ENCODE results near the gene HSD11B1.

Gene HSD11B1

DNA sequence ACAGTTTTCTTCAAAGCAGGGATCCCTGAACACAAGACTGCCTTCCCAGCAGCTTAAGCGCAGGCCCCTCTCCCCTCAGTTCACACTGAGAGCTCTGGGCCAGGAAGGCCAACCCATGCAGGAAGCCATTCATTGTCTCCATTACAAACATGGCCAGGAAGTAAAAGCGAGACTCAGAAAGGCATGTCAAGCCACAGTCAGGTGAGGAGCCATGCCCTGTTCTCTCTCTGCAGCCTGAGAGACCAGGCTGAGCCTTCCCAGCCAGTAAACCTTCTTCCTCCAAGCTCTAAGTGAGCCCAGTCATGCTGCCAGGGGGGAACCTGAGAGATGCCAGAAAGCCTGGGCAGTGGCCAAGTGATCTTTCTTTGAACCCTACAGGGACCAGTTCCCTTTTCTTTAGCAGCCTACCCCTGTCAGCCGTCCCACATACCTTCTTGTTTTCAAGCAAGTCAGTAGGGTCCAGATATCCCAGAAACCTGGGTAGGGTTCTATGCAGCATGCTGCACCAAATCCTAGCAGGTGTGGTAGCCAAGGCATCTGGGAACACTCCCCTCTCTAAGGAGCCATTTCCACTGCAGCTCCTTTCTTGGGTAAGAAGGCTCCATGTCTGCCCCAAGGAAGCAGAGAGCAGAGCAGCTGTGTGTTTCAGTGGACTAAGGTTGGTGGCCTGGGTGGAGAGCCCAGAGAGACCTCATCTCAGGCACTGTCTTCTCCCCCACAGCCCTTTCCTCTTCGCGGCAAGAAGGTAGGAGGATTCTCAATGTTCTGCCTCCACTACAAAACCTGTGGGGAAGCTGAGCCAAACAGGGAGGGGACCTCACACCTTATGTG is 52.2 kb downstream of the HSD11B1 start:
- DNase-seq: peak in 1 of 2 experiments; percentile 36

DNA sequence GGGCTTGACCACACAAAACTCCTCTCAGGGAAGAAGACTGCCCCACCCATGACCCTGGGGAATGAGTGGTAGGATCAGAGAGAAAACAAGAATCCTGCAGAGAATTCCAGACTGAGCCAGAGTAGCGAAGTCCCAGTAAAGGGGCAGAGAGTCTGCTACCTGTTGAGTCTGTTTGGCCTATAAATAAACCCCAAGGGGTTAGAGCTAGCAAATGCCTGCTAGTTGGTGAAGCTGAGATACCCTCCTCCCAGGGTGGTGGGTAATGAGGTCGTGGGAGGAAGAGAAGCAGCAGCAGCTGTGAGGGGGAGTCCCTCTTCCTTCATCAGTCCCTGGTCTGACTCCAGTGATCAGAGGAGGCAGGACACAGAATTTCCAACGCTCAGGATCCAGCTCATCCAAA is 53.8 kb downstream of the HSD11B1 start:
- peak in 1 of 2 experiments; percentile 21 for DNase-seq

DNA sequence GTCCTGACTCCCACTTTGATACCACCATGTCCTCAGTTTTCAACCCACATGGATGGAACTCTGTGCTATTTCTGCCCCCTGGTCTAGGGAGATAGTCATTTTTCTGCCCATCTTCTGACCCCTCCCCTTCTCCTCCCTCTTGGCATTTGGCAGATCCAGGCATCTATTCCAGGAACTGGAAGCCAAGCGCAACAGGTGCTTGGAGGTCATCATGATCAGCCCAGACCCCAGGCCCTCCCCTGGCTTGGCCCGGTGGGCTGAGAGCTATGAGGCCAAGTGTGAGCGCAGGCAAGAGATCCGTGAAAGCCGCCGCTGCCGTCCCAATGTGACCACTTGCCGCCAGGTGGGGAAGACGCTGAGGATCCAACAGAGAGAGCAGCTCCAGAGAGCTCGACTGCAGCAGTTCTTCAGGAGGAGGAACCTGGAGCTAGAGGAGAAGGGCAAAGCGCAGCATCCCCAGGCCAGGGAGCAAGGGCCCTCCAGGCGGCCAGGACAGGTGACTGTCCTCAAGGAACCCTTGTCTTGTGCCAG is 55.2 kb downstream of the HSD11B1 start:
- no peak for DNase-seq

DNA sequence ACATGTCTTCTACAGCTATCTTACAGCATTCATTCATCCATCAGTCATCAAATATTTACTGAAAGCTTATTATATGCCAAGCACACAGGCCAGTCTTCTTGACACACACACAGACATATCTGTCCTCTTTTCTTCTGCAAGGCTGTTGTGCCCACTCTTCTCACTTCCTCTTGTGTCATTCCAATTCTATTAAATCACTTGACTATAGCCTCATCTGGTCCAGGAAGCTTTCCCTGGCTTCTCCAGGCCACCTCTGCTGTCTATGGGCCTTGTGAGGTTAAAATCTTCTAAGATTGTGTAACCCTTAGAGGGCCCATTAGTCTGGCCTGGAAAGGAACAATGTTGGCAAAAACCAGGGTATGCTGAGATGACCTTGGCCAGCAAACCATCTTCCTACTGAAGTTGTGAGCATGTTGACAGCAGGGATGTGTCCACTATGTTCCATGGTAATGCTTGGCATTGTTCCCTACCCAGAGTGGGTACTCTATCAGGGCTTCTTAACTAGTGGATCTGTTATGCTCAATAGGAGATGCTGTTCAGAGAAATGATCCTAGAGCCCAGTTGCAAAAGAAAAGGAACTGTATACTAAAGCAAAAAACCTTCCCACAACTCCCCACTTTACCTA is 56.5 kb downstream of the HSD11B1 start:
- DNase-seq: no peak

DNA sequence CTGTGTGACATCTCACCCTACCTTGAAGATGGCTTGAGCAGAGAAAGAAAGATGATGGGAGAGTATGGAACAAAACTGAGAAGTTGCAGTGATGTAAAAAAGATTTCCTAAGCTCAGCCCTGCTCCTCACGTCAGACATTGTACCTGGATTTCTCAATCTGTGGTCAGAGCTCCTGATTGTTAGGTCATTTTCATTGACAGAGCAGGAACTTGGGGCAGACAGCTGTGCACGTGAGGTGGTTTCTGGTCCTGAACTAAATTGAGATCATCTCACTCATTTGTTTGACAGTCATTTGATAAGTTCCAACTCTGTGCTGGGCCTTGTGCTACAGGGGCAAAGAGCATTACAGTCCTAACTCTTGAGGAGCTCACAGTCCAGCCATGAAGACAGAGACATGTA is 61.4 kb downstream of the HSD11B1 start:
- DNase-seq: no peak

DNA sequence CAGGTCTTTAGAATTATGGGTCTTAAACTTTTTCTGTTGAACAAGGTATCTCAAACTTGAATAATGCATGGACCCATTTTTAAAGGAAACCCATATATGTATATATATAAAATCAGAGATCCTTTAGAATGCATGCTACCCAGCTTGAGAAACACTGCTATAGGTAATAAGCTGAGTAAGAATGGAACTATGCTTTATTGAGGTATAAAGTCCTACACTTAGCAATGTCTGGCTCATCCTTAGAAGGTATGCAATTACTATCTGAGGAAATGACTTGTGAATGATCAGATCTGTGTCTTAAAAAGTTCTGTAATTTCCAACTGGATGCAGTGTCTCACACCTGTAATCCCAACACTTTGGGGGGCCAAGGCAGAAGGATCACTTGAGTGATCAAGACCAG is 62.5 kb downstream of the HSD11B1 start:
- no peak for DNase-seq

DNA sequence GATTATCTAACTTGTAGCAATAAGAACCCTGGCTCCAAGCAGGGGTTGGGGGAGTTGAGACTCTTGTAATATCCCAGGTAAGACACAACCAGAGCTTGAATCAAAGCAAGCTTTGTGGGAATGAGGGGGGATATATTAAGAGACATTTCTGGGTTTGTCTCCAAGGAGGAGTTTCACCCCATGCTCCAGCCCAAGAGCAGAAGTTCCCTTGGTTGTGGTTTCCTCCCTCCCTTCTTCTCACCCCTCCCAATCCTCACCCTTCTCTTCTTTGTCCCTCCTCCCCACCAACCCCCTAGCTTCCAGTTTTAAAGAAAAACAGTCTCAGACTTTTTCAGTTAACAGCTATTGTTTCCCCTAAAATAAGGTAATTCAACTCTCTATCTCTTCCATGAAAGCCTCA is 63.1 kb downstream of the HSD11B1 start:
- DNase-seq: no peak

DNA sequence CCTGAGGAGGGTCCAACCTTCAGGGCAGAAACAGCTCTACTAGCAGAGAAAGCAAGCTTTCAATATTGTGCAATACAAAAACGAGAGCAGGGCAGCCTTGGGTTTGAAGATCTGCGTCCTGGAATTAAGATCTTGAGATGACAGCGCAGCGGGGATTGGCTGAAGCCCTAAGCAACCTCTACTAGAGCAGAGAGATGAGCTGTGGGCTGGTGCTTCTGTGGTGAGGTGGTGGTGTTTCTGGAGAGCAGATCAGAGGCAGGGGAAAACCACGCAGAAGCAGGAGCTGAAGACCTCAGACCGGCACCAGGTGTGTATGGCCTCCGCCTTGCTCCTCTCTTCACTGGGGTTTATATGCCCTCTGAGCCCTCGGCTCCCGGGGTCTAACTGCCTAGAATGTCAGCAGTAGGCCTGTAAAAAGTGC is 63.7 kb downstream of the HSD11B1 start:
- peak; percentile 67 to 81 for DNase-seq

DNA sequence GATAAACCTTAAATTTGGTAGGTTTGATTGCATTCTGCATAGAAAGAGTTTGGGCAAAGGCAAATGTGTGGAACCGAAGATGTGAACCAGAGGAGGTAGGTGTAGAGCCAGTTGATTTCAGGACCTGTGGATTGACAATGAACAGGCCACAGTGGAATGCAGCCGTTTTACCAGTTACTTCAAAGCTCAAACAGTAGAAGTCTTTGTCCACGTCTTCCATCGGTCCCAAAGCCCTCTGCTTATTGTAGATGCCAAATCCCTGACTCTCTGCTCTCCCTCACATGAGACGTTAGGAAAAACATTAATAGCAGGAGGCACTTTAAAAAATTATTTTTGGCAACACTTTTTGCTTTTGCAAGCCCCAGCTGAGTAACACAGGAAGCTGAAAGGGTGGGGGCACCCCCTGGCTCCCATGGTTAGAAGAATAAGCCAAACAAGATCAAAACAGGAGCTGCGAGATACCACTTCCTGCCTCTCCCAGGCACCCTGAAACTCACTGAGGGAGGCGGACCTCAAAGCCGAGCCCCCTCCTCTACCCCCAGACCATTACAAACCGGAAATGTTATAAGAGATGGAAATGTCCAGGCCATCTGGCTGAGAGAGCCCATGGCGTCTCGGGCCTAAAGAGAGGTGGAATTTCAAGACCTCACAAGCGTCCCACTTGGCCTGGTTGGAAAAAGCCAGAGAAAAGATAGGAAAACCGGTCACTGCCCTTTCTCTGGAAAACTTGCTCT is 64.7 kb downstream of the HSD11B1 start:
- peak; percentile 58 to 77 for DNase-seq

DNA sequence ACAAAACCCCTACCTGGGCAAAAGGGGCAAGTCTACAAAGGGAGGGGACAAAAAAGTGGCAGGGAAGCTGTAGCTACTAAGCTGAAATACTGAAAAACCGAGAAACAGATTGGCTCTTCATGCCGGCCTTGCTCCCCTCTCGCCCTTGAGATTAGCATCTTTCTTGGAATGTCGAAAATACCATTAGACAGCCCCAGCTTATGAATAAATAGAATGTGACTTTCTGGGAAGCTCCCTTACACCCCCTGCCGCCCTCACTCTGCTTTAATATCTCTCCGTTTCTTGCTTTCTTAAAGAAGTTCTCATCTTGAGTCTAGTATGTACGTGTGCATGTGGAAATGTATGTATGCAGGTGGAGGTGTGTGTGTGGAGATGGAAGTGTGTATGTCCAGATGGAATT is 65.3 kb downstream of the HSD11B1 start:
- DNase-seq: no peak

DNA sequence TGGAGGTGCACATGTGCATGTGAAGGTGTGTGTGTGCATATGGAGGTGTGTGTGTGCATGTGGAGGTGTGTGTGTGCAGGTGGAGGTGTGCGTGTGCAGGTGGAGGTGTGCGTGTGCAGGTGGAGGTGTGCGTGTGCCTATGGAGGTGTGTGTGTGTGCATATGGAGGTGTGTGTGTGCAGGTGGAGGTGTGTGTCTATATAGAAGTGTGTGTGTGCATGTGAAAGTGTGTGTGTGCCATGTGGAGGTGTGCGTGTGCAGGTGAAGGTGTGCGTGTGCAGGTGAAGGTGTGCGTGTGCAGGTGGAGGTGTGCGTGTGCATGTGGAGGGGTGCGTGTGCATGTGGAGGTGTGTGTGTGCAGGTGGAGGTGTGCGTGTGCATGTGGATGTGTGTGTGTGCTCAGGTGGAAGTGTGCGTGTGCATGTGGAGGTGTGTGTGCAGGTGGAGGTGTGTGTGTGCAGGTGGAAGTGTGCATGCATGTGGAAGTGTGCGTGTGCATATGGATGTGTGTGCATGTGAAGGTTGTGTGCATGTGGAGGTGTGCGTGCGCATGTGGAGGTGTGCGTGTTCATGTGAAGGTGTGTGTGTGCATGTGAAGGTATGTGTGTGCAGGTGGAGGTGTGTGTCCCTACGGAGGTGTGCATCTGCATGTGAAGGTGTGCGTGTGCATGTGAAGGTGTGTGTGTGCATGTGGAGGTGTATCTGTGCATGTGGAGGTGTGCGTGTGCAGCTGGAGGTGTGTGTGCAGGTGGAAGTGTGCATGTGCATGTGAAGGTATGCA is 66.2 kb downstream of the HSD11B1 start:
- no peak for DNase-seq

DNA sequence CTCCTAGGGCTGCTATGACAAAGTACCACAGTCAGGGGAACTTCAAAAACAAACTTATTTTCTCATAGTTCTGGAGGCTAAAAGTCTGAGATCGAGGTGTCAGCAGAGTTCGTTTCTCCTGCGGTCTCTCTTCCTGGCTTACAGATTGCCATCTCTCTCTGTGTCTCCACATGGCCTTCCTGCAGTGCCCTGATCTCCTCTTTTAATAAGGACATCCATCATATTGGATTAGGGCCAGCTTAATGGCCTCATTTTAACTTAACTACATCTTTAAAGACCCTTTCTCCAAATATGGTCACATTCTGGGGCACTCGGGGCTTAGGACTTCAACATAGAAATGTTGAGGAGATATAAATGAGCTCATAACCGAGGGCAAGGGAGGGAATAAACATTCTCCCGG is 67.5 kb downstream of the HSD11B1 start:
- DNase-seq: no peak

DNA sequence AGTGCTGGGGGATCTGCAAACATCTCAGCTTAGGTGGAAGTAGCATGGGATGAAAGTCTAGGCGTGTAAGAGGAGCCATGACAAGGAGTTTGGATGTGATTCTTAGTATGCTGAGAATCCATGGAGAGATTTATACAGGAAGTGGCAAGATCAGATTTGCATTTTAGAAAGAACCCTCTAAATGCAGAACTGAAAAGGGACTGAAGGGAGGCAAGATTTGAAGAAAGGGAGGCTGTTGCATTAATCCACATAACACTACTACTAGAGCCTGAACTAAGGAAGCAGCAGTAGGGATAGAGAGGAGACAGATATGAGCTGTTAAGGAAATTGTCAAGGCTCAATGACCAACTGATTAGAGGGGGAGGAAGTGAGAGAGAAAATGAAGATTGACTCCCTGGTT is 69.9 kb downstream of the HSD11B1 start:
- DNase-seq: no peak

DNA sequence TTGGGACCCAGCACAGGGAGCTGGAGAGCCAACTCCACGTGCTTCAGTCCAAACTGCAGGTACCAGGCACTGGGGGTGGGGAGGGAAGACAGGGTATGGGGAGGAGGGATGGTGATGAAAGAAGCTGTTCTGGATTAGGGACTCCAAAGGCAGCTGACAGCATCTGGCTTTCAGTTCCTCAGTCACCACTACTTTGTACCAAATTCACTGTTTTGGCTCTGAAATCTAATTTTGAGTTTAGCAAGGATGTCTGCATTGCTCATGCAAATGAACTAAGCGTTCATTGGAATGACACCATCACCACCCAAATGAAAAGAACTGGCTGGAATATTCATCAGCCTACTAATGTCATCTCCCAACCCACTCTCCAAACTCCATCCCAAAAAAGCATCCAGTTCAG is 71.0 kb downstream of the HSD11B1 start:
- DNase-seq: no peak

DNA sequence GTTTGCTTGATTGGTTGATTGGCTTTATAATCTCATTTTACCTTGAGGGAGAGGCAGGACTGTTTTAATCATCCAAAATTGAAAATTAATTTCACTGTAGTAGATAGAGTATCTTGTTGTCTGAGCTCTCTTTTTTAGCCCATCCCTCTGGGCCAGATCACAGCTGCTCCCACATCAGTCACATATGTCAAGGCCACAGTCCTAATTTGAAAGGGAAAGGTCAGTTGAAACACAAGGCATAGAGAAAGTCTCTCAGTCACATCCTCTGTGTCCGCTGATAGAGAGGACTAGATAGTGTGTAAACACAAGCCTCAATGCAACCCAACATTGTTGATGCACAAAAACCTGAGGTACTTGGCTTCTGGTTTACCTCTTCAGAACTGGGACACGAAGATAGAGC is 72.9 kb downstream of the HSD11B1 start:
- no peak for DNase-seq

DNA sequence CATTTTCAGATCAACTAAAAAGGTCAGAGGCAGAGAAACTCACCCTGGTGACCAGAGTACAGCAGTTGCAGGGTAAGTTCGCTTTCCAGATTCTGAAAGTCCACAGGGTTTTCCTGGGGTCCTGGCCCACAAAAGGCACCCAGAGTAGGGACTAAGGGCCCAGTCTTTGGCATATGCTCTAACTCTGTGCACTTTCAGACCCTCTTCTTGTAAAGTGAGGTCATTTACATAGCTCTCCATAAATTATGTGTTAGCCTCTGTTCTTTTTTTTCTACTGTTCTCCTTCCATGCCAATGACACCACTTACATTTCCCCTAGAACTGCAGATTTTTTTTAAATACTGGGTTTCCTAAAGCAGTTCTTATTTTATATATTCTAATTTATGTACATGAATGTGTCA is 73.5 kb downstream of the HSD11B1 start:
- no peak for DNase-seq

DNA sequence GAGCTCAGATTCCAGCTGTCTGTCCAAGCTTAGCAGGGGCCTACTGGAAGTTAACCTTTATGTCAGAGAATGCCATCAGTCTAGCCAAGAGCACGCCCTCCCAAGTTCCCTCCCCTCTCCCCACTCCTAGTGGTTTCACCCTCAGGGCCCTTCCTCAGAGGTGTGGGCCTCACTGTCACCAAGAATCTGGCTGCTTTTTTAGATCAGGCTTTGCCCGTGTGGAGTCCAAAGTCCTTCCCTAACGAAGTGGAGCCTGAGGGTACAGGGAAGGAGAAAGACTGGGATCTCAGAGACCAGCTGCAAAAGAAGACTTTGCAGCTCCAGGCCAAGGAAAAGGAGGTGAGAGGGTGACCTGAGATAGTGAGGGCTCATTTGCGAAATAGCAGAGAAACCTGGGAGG is 75.6 kb downstream of the HSD11B1 start:
- no peak for DNase-seq

DNA sequence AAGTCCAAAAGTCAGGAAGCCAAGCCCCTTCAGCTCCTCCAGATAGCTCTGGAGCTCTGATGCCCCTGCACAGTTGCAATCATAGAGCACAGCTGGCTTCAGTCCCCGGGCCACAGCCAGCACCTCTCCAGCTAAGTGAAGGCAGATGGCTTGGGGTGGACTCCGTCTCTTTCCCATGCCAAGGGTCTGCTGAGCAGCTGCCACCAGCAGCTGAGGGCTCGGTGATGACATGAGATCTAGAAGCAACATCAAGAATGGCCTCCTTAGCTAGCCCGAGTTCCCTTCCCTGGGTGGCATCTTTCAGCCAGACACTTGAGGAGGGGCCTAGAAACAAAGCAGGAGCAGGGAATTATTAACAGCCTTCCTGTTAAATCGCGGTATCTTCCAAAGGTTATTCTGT is 78.7 kb downstream of the HSD11B1 start:
- no peak for DNase-seq
